Endothelial cell of umbilical vein (primary cell): ENCODE data around the gene NDUFA13. TPM values are rescaled to one million over a fixed set of nuclear protein-coding genes. Genes with fewer than 3 reads are reported as not detected.

ENCODE experiments used
- BruUV-seq: library from RNA; stranded (reverse); fragments of 400-500 nt; replicated peaks from 2 replicates; lab custom pipeline; 2021; lab: Mats Ljungman, UMichigan
- CTCF ChIA-PET: fragments of 300-600, 350-600 bp; sonication (Branson Sonifier 250); formaldehyde crosslinking; loops from one replicate; lab custom pipeline; 2021; ENCODE audit warnings: antibody characterized with exemption, inconsistent platforms; lab: Charles Lee
- POLR2A ChIA-PET: fragments of 300-600, 350-600 bp; sonication (Branson Sonifier 250); formaldehyde crosslinking; loops from one replicate; lab custom pipeline; 2021; ENCODE audit warnings: antibody characterized with exemption, inconsistent platforms; lab: Charles Lee
- DNase-seq: peaks from one replicate; pipeline ENCODE4 v3.0.0-alpha.2; 2011; ENCODE audit warnings: low read depth, low spot score
- FAIRE-seq: peaks from 2 replicates; lab custom pipeline; 2011; peaks lifted over from hg19 to GRCh38; lab: Jason Lieb, UNC
- H2AFZ ChIP-seq: 2 replicates; pipeline ENCODE4 v1.6.0; 2012; ENCODE audit warnings: low read depth, low read length, control low read depth, inconsistent platforms
- H3K27ac ChIP-seq: 2 replicates; pipeline ENCODE4 v1.5.1; 2011; ENCODE audit warnings: low read depth, mild to moderate bottlenecking, control low read depth, low read length, moderate library complexity; ENCODE audit not compliant: insufficient read depth
- H3K27me3 ChIP-seq, 2 experiments: 2 replicates each; pipeline versions ENCODE4 v1.6.0 to v1.6.1; 2011; ENCODE audit warnings: low read length in 2 of 2, mixed read lengths in 1 of 2; ENCODE audit not compliant: control insufficient read depth in 2 of 2, insufficient read depth in 2 of 2
- H3K36me3 ChIP-seq, 2 experiments: 2 replicates in 1 of 2; 3 replicates in 1 of 2; pipeline ENCODE4 v1.5.1; 2011; ENCODE audit warnings: low read length in 2 of 2, mild to moderate bottlenecking in 1 of 2, moderate library complexity in 1 of 2; ENCODE audit not compliant: control insufficient read depth in 2 of 2, insufficient read depth in 2 of 2; ENCODE audit errors: extremely low read depth in 1 of 2
- H3K4me1 ChIP-seq: 3 replicates; pipeline ENCODE4 v1.5.1; 2011; ENCODE audit warnings: mild to moderate bottlenecking, low read length; ENCODE audit not compliant: control insufficient read depth, insufficient read depth; ENCODE audit errors: extremely low read depth
- H3K4me2 ChIP-seq: 2 replicates; pipeline ENCODE4 v1.6.1; 2011; ENCODE audit warnings: low read length, control low read depth, mixed read lengths; ENCODE audit not compliant: insufficient read depth
- H3K4me3 ChIP-seq, 3 experiments: fragments of 200-600 bp in 1 of 3; sonication (generic), shearing (Covaris generic) in 1 of 3; replicated peaks in 1 of 3; 2 replicates each; pipeline ENCODE4 v1.5.1; 2011 to 2016; ENCODE audit warnings: control low read depth in 3 of 3, low read length in 3 of 3, mild to moderate bottlenecking in 2 of 3, inconsistent platforms in 1 of 3, low read depth in 1 of 3, moderate library complexity in 1 of 3; ENCODE audit not compliant: insufficient read depth in 1 of 3
- H3K79me2 ChIP-seq: 2 replicates; pipeline ENCODE4 v1.6.0; 2012; ENCODE audit warnings: low read length, inconsistent platforms; ENCODE audit not compliant: control insufficient read depth, insufficient read depth
- H3K9ac ChIP-seq: replicated peaks from 2 replicates; pipeline ENCODE3; 2011; ENCODE audit warnings: low read length, control low read depth; ENCODE audit not compliant: insufficient read depth; ENCODE audit errors: extremely low read depth
- H3K9me1 ChIP-seq: replicated peaks from 3 replicates; pipeline ENCODE4 v1.6.0; 2011; ENCODE audit warnings: mild to moderate bottlenecking, low read length; ENCODE audit not compliant: control insufficient read depth, insufficient read depth; ENCODE audit errors: extremely low read depth
- H3K9me3 ChIP-seq: replicated peaks from 2 replicates; pipeline ENCODE4 v1.5.1; 2012; ENCODE audit warnings: low read length, inconsistent platforms; ENCODE audit not compliant: control insufficient read depth, insufficient read depth
- H4K20me1 ChIP-seq: replicated peaks from 2 replicates; pipeline ENCODE3; 2011; ENCODE audit warnings: mild to moderate bottlenecking, low read length; ENCODE audit not compliant: control insufficient read depth, insufficient read depth; ENCODE audit errors: extremely low read depth
- EZH2 ChIP-seq: IDR thresholded peaks from 2 replicates; pipeline ENCODE4 v1.6.1; 2012; ENCODE audit warnings: borderline replicate concordance, low read depth, mild to moderate bottlenecking, moderate library complexity, low read length, inconsistent platforms; ENCODE audit not compliant: severe bottlenecking
- FOS ChIP-seq: IDR thresholded peaks from 2 replicates; pipeline ENCODE4 v1.6.1; 2011; ENCODE audit warnings: mild to moderate bottlenecking, low read length, moderate library complexity, borderline replicate concordance; ENCODE audit not compliant: insufficient read depth
- GATA2 ChIP-seq: IDR thresholded peaks from 2 replicates; pipeline ENCODE4 v1.7.0; 2011; ENCODE audit warnings: low read depth, mild to moderate bottlenecking, moderate library complexity, mixed read lengths, low read length; ENCODE audit not compliant: insufficient read length, insufficient read depth
- JUN ChIP-seq: IDR thresholded peaks from 2 replicates; pipeline ENCODE4 v1.6.1; 2011; ENCODE audit warnings: borderline replicate concordance, low read depth; ENCODE audit not compliant: insufficient read length, insufficient read depth
- MYC ChIP-seq: IDR thresholded peaks from one replicate; pipeline ENCODE4 v1.6.1; 2011; ENCODE audit warnings: mild to moderate bottlenecking, low read depth, low read length
- POLR2A ChIP-seq: IDR thresholded peaks from 2 replicates; pipeline ENCODE4 v1.6.1; 2012; ENCODE audit warnings: low read depth, mild to moderate bottlenecking, control low read depth, low read length
- POLR2AphosphoS5 ChIP-seq: IDR thresholded peaks from 2 replicates; pipeline ENCODE4 v1.6.1; 2012; ENCODE audit warnings: low read depth, mild to moderate bottlenecking, control low read depth, low read length, moderate library complexity; ENCODE audit not compliant: insufficient read depth
- dilution Hi-C: fragments of 300-500 bp; cut with MboI; formaldehyde crosslinking; loops from one replicate; pipeline ENCODE4 v1.15.0; 2019; ENCODE audit warnings: low sequenced_read_pairs; ENCODE audit not compliant: extremely low pct_ligation_motif_present
- intact Hi-C: fragments of 100-400 bp; cut with micrococcal nuclease; formaldehyde crosslinking; loops from one replicate; pipeline ENCODE4 v1.10.0; 2022
- polyA plus RNA-seq, 4 experiments: library from polyadenylated mRNA; depleted of rRNA in 3 of 4; stranded (reverse) in 3 of 4; unstranded in 1 of 4; fragments of >200 nt; gene quantifications; 2 replicates each; pipeline versions ENCODE4 v1.2.1 to v1.2.3, GENCODE V29; 2011 to 2012; ENCODE audit warnings: missing spikeins in 1 of 4
- total RNA-seq: library from RNA; stranded (reverse); gene quantifications from 2 replicates; pipeline ENCODE4 v1.2.3, GENCODE V29; 2021
- TF ChIP-seq, protein P1 (sequence below): IDR thresholded peaks from 2 replicates; pipeline ENCODE4 v1.6.1; 2011; ENCODE audit not compliant: insufficient read depth, insufficient read length
- TF ChIP-seq, protein P2 (sequence below), 2 donors: IDR thresholded peaks; 1 replicate in 1 of 2; 2 replicates in 1 of 2; pipeline ENCODE4 v1.5.1; 2011; ENCODE audit warnings: low read length in 2 of 2, mild to moderate bottlenecking in 2 of 2, moderate library complexity in 2 of 2, control low read depth in 1 of 2, inconsistent platforms in 1 of 2, low read depth in 1 of 2; ENCODE audit not compliant: insufficient read depth in 1 of 2; ENCODE audit errors: extremely low read depth in 1 of 2

The NDUFA13 gene
- total and polyA plus RNA-seq, 2 donors (not counting 3 experiments of a cell fraction or from before 2014, with no cell fraction given): 246 to 799 TPM

DNA sequence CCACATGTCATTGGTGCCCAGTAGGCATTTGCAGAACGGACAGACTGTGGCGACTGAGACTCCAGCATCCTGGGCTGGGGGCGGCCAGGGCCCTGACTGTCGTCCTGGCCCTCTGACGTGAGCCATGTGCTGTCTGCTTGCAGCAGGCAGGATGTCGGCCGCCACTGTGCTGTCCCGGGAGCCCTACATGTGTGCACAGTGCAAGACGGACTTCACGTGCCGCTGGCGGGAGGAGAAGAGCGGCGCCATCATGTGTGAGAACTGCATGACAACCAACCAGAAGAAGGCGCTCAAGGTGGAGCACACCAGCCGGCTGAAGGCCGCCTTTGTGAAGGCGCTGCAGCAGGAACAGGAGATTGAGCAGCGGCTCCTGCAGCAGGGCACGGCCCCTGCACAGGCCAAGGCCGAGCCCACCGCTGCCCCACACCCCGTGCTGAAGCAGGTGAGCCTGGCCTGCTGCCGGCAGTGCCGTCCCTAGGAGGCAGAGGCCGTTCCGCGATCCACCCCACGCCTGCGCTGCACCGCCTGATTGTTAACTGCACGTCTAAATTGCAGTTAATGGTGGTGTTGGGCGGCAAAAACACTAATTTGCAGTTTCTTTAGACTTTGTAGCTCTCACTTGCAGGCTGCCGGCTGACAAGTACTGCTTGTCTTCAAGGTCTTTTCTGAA is 14.9 kb upstream of the NDUFA13 start:
- H3K4me3 ChIP-seq: no peak overlapping the region
- DNase-seq (no peak), FAIRE-seq (no peak)
- dilution Hi-C loops (no loop called here), intact Hi-C loops (no loop called here)
- H3K4me1 ChIP-seq: no peaks in the 10 kb centered on the region
- peaks cover 17 to 70% of the 10 kb centered on the region in 2 experiments for H3K36me3 ChIP-seq
- no TSS peak for BruUV-seq
- H3K27ac ChIP-seq: no peak overlapping the region
- no peak overlapping the region for H2AFZ ChIP-seq
- H4K20me1 ChIP-seq: no peaks in the 10 kb centered on the region
- no peak overlapping the region for H3K4me2 ChIP-seq
- no peaks in the 10 kb centered on the region for H3K27me3 ChIP-seq
- no peaks in the 10 kb centered on the region for H3K9me3 ChIP-seq
- ChIA-PET POLR2A (no interaction called here), CTCF (no interaction called here)
- TF ChIP-seq EZH2 (no peak), GATA2 (no peak), POLR2AphosphoS5 (no peak), POLR2A (no peak), JUN (no peak), MYC (no peak), FOS (no peak)
- TF ChIP-seq, protein P1, sequence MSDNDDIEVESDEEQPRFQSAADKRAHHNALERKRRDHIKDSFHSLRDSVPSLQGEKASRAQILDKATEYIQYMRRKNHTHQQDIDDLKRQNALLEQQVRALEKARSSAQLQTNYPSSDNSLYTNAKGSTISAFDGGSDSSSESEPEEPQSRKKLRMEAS: no peak
- TF ChIP-seq, protein P2, sequence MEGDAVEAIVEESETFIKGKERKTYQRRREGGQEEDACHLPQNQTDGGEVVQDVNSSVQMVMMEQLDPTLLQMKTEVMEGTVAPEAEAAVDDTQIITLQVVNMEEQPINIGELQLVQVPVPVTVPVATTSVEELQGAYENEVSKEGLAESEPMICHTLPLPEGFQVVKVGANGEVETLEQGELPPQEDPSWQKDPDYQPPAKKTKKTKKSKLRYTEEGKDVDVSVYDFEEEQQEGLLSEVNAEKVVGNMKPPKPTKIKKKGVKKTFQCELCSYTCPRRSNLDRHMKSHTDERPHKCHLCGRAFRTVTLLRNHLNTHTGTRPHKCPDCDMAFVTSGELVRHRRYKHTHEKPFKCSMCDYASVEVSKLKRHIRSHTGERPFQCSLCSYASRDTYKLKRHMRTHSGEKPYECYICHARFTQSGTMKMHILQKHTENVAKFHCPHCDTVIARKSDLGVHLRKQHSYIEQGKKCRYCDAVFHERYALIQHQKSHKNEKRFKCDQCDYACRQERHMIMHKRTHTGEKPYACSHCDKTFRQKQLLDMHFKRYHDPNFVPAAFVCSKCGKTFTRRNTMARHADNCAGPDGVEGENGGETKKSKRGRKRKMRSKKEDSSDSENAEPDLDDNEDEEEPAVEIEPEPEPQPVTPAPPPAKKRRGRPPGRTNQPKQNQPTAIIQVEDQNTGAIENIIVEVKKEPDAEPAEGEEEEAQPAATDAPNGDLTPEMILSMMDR (IDR thresholded peaks at IDR 0.05; ENCODE audit: extremely low read depth in 1 of 2, insufficient read depth in 1 of 2, low read depth in 1 of 2, low read length in 2 of 2): no peak
- no peak overlapping the region for H3K9ac ChIP-seq
- H3K79me2 ChIP-seq: peaks cover 1% of the 10 kb centered on the region
- H3K9me1 ChIP-seq: no peaks in the 10 kb centered on the region
